NK-92 (cell line): Measurements from ENCODE around the gene HNMT.

Experiments
- DNase-seq: peaks from one replicate; lab custom pipeline; 2025; ENCODE audit not compliant: unreplicated experiment; lab: John Stamatoyannopoulos, UW

The HNMT gene

DNA sequence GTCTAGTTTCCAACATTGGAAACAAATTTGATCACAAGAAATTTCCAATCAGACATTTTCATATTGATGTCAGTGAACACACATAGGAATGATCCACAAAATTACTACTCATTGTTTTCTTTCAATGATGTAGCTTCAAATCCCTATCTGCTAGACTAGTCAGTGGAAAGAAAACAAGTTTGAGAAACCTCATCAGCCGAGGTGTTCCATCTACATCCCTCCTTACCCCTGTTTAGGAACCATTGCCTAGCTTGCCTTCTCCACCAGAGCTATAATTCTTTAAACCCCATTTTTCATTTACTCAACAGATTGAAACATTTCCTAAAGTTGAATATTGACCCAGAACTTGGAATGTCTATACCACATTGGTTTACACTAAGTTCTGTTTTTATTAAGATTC lies 45.3 kb downstream of the HNMT start:
- no peak for DNase-seq

DNA sequence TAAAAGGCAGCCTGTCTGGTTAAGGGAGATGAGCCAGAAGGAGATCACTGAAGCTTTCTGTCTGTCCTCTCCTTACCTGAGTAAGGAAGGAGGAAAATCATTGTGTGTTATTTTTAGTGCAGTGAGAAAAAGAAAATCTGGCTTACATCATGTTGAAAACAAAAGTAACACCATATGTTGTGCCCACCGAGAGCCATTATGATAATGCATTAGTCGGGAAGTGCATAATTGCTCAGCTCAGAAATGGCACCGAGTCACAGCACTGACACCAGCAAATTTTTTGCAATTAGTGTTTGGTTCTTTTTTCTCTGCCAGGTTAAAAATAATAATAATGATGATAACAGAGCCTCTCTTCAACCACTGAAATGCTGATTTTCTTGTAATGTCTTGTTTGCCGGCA lies 46.6 kb downstream of the HNMT start:
- no peak for DNase-seq

DNA sequence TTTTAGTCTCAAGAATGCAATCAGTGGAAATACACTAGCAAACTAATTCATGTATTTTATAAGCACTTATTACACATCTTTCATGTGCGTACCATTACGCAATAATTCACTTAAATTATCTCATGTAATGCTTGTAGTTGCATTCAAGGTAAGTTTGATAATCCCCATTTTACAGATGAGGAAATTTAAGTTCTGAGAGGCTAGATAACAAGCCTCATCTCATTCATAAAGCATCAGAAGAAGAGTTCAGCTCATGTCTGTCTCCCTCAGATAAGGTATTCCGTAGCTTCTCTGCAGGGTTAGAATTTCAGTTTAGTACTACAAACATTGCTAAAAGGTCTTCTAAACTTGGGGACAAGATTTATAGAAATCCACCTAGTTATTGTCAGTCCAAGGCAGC lies 47.8 kb downstream of the HNMT start:
- no peak for DNase-seq

DNA sequence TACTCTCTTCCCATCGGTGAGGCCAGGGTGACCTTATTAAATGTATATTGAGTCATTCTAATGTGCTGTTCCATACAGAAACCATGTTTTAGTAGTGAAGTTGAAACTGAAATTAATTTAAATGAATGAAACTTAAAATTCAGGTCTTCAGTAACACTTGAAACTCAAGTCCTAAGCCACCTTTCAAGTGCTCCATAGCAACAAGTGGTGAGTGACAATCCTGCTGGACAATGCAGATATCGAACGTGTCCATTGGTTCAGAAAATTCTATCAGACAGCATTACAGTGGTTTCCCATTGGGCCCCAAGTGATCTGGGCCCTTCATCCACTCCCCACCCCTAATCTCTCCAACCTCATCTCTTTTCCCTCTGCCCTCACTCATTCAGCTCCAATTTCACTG lies 48.7 kb downstream of the HNMT start:
- no peak for DNase-seq

DNA sequence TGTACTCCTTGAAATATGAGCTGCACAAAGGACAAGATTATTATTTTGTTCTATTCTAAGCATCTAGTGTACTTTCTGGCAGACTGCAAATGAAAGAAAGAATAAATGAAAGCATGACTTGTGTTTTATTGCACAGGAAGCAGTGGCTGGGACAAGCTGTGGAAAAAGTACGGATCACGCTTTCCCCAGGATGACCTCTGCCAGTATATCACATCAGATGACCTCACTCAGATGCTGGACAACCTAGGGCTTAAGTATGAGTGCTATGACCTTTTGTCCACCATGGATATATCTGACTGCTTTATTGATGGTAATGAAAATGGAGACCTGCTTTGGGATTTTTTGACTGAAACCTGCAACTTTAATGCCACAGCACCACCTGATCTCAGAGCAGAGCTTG lies 49.4 kb downstream of the HNMT start:
- DNase-seq, result no peak

DNA sequence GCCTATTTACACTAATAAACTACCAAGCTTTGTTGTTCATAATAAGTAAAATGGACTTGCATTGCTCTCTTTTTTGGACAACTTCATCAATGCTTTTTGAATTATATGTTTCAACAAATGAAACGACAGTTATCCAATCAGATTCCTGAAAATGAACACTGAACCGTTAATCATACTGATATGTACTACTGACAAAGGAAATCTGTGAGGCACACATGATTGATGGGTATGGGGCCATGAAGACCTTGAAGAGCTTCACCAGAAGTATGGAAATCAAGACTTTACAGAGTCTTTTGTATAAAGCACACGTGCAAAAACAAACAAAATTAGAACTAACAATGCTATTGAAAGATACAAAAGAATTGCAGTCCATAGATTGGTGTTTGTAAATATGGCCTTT lies 51.2 kb downstream of the HNMT start:
- no peak for DNase-seq

DNA sequence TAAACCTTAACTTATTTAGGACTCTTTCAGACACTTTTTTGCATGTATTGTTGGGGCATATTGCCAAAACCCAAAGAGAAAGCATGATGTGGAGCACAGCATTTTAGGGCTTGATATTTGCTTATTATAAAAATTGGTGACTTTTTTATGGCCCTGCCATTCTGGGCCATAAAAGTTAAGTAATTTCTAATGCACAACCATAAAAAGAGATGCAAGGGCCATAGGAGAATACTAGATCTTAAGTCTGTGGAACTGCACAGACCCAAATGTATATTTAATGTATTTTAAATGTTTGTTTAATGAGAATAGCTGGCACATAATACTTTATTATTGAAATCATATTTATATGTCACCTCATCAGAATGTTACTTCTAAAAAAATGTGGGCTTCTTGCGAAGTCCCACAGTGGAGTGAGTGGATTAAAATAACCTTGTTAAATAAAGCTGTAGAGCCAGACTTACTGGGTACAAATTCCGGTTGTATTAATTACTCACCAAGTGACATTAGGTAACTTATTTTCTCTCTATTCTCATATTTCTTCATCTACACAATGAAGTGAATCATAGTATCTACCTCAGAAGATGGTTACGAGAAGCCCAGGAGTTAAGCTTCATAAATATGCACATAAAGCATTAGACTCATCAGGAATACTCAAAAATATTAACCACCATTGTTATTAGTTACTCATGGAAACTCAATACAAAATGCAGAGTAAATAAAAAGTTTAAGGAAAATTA lies 52.2 kb downstream of the HNMT start:
- no peak for DNase-seq

DNA sequence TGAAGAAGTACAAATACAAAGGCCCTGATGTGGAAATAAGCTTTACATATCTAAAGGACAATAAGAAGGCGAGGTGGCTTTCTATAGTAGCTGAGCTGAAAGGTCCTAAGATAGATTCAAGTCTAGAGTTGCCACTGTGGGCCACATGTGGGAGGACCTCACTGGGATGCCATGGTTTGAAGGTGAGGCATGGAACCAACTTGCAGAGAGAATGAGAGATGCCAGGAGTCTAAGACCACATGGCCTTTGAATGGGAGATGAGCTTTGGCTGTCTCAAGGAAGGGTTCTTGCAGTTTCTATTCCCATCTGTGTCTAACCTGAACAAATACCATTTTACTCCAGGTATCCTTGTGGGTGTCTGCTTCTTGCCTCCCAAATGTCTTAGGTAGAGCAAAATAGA lies 53.6 kb downstream of the HNMT start:
- no peak for DNase-seq

DNA sequence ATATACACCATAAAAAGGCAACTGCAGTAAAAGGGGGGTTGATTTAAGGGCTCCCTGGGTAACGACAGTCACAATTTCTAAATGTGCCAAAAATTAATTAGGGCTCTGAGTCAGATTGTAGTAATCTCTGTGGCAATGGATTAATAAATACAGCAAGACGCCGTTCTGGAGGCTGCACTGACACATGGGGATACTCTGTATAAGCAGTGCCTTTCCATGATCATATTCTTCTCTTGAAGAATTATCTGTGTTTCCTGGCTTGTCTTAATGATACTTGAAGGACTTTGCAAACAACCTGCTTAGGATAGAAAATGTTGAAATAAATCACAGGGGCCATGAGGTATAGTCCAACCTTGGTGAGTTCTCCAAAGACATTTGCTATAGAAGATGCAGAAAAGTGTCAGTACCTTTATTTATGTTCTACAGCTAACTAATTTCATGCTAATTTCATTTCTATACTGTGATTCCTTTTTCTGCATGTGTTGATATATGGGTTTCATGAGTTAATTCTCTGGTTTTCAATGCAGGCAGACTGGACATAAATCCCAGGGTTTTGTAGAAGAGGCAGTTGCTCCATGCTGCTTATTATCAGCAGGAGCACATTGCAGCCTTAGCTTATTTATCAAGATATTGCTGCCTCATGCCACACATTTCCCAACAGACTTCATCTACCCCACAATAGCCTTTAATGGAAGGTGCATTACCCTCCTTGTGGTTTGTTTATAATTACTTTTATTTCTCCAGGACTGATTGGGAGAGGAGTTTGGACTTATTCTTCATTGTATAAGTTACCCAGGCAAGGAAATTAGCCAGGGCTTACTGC lies 54.8 kb downstream of the HNMT start:
- DNase-seq, result no peak

DNA sequence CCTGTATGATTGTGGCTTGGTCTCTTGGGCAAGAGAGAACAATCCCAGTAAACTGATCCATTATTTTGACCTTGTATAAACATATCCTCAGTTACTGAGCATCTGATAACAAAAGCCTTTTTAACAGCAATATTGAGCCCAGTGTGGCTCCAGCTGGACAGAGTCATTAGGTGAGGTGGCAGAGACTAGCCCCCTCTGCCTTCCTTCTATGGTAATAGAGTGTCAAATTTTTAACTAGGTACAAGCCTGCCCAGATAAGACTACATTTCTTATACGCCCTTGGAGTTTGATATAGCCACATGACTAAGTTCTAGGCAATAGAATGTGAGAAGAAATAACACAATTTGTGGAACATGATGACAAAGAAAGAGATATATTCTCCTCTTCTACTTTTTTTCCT lies 56.2 kb downstream of the HNMT start:
- no peak for DNase-seq

DNA sequence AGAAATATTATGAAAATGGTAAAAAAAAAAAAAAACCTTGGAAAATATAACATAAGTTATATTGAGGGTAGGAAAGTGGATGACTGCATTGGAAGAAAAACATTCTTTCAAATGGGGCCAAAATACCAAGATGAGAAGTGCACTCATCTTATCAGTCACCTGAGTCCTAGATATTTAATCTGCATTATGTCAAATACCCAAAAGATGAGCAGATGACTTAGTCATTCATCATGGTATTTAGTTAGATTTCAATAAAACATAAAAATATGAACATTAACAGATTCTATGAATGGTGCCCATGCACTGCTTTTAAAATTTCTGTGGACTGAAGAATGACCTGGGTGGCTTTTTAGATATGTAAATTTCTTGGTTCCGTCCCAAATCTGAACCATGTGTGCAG lies 56.9 kb downstream of the HNMT start:
- DNase-seq, result no peak

DNA sequence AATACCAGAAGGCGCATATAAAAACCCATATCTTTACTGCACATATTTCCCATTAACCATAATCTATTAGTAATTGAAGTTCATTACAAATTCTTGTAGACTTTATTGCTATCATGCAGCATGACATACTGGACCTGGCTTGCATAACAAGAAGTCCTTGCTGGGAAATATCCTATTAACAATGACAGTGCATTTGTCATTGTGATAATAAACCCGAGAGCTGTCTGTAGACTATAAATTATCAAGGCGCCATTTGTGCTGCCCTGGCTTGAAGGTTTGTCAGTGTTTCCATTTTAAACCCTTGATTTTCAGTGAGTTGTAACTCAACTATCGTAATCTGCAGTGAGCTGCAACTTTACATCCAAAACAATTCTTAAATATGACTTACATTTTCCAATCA lies 59.0 kb downstream of the HNMT start:
- no peak for DNase-seq

DNA sequence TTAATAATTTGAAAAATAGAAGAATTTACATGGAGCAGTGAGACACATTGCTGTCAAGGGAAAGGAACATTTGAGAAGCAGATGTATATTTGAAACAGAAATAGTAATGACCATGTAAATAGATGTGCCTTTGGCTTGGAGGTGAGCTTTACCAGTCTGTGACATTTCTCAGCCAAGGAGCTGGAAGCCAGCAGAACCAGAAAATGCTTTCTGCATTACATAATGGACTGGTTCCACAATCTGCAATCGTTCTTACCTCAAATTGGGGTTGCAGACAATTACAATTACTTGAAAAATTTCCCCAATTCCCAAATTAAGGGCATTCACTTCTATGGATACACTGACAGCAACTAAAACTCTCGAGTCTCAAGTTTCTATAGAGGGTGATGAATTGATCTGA lies 59.7 kb downstream of the HNMT start:
- DNase-seq, result no peak

DNA sequence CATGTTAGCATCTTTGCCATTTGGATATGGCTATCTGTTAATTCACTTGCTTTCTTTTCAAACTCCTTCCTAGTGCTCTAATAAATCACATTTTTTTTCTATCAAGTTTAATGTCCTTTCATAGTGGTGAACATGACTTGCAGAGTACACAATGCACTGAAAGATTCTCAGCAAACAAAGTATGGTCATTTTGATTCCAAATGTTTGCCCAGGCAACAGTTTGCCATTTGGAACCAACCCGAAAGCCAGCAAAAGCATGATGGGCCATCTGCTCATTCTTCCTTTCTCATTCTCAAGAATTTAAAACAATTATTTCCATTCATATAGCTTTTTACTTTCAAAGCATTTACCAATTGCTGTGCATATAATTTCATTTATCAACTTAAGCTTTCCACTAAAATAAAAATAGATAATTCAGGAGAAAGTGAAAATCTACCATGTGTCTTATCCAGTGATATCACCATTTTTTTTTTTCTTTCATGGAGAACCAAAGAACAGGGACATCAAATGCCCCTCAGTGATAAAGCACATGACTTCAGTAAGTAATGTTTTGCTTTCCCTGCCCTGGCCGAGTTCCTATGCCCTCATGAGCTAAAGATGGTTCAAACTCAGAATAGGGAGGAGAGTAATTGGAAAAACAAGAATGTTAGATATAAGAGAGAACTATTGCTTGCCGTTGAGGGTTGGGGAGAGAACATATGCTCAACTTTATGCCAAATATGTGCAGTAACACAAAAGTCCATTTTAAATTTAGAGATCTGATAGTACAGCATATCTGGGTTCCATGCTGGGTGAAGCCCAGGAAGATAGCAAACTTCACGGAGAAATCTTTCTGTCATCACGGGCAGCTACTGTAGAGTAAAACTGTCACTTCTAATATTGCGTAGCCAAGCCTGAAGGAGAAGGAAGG lies 62.1 kb downstream of the HNMT start:
- DNase-seq, result no peak

DNA sequence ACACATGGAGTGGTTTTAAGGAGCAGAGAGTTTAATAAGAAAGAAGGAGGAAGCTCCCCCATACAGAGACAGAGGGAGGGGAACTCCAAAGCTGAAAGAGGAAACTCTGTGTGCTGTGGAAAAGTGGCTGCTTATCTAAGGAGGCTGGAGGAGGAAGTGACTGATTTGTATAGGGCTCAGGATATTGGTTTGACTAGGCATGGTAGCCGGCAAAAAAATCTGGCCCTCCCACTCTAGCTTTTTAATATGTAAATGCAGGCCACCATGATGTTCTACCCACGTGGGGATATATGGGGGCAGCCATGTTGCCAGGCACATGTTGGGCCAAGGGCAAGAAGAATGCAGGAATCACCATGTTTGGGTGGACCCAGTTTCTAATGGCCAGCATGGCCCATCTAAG lies 64.3 kb downstream of the HNMT start:
- DNase-seq, result no peak

DNA sequence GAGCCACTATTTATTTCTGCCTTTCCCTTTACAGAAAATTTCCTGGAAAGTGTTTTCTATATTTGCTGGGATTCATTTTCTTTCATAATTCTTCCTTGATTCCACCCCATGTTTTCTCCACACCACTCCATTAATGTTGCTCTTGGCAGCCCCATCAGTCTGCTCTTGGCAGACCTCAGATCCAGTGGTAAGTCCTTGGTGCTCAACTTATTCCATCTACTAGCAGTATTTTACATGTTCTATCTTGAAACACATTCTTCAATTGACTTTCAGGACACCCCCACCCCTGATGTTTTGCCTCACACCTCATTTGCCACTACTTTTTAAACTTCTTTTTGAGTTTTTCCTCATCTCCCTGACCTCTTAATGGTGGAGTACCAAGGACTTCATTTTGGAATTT lies 65.0 kb downstream of the HNMT start:
- DNase-seq, result no peak

DNA sequence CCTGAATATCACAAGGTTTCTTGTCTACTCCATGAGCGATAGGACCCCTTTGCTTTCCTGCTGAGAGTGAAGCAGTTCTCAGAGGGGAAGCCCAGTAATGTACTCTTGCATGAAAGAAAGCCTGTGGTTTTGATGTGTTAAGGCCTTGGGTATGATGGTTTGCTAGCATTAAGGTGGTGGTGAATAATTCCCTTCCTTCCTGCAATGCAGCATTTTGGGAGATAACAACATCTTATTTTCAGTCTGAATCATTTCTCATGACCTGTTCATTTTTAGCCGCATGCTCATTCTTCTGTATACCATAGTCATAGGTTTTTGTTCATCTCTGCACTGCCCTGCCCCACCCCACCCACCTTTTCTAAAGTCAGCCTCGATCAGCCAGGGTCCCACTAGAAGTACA lies 66.2 kb downstream of the HNMT start:
- no peak for DNase-seq

DNA sequence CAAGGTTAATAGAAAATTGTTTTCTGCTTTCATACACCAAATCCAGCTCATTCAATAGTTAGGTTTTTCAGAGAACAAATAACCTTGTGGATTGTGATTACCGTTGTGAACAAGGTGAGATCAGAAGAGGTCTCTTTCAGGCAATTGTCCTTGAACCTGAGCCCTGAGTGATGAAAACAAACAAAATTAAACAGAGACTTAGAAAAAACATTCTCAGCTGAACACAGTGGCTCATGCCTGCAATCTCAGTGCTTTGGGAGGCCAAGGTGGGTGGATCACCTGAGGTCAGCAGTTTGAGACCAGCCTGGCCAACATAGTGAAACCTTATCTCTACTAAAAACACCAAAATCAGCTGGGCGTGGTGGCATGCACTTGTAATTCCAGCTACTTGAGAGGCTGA lies 68.1 kb downstream of the HNMT start:
- DNase-seq, result no peak

DNA sequence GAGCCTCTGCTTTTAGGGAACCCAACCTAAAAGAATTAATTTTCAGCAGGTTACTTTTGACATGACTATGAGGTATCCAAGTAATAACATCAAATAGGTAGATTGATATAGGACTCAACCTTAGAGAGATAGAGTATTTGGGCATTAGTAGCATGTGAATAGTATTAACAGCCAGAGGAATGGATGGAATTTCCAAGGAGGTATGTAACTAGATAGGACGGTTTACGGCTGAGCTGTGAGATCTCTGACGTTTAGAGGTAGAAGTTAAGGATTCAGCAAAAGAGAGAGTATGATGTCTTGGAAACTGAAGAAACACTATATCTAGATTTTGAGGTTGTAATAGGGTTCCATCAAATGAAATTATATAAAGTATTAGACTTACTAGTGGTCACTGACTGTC lies 70.3 kb downstream of the HNMT start:
- no peak for DNase-seq

DNA sequence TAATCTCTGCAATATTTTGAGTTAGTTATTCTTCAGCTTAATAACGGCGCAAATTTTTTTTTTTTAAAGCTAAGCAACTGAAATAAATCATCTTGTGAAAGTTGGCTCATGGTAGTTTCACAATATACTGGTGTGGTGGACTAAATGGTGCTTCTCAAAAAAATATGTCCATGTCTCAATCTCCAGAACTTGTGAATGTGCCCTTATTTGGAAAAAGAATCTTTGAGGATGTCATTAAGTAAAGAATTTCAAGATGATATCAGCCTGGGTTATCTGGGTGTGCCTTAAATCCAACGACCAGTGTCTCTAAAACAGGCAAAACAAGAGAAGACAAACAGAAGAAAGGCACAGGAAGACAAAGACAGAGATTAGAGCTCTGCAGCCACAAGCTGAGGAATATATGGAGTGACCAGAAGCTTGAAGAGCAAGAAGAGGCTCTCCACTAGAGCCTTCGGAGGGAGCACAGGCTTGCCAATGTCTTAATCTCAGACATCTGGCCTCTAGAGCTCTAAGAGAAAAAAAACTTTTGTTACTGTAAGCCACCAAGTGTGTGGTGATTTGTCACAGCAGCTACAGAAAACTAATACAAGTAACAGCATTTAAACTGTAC lies 71.4 kb downstream of the HNMT start:
- DNase-seq, result no peak

DNA sequence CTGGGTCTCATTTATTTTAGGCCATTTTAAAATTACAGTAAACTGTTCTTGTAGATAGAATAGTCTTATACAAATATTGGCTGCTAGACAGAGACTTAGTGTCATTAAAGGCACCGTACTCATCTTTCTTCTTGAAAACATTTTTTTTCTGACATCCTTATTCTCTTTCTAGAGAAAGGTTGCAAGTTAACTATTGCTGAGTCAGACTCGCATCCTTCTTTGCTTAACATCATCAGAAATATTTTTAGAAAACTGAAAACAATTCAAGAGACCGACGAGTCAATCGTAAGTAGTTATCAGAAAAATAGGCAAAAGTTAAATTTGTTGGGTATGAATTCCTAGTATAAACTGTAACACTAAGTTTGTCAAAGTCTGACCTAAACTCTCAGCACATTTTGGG lies 72.2 kb downstream of the HNMT start:
- no peak for DNase-seq
